H1 (cell line): ENCODE data around the gene ZNF611.

Source experiments
- JUN ChIP-seq: IDR thresholded peaks from 2 replicates; pipeline ENCODE4 v1.6.1; 2011; ENCODE audit warnings: low read depth, mild to moderate bottlenecking, improper control_type of control experiment, low read length
- TEAD4 ChIP-seq: IDR thresholded peaks from 2 replicates; pipeline ENCODE4 v1.6.1; 2012; ENCODE audit warnings: low read depth, low read length, inconsistent platforms, mixed read lengths
- TF ChIP-seq, protein P1 (sequence below), 3 experiments: IDR thresholded peaks; 1 replicate in 2 of 3; 2 replicates in 1 of 3; pipeline versions ENCODE4 v1.5.1 to v1.6.1; 2011; ENCODE audit warnings: low read length in 3 of 3, mild to moderate bottlenecking in 3 of 3, inconsistent platforms in 2 of 3, low read depth in 1 of 3, moderate library complexity in 1 of 3; ENCODE audit not compliant: insufficient read depth in 1 of 3; ENCODE audit errors: control extremely low read depth in 1 of 3

DNA sequence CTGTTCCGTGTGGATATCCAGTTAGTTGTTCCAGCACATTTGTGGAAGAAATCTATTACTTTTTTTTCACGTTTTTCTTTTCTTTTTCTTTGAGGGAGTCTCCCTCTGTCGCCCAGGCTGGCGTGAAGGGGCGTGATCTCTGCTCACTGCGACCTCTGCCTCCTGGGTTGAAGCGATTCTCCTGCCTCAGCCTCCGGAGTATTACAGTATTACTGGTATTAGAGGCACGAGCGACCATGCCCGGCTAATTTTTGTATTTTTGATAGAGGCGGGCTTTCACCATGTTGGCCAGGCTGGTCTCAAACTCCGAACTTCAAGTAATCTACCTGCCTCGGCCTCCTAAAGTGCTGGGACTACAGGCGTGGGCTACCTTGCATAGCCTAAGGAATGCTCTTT is 43.6 kb downstream of the ZNF611 start:
- TF ChIP-seq JUN (no peak), TEAD4 (no peak)
- TF ChIP-seq, protein P1, sequence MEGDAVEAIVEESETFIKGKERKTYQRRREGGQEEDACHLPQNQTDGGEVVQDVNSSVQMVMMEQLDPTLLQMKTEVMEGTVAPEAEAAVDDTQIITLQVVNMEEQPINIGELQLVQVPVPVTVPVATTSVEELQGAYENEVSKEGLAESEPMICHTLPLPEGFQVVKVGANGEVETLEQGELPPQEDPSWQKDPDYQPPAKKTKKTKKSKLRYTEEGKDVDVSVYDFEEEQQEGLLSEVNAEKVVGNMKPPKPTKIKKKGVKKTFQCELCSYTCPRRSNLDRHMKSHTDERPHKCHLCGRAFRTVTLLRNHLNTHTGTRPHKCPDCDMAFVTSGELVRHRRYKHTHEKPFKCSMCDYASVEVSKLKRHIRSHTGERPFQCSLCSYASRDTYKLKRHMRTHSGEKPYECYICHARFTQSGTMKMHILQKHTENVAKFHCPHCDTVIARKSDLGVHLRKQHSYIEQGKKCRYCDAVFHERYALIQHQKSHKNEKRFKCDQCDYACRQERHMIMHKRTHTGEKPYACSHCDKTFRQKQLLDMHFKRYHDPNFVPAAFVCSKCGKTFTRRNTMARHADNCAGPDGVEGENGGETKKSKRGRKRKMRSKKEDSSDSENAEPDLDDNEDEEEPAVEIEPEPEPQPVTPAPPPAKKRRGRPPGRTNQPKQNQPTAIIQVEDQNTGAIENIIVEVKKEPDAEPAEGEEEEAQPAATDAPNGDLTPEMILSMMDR (IDR thresholded peaks at IDR 0.05; ENCODE audit: control extremely low read depth in 1 of 3, insufficient read depth in 1 of 3, low read depth in 1 of 3, low read length in 3 of 3): no peak
